Measurements from ENCODE around the gene PTPRK.
"Not testable (repeated sequence)": the region's sequence is repeated elsewhere in the genome, so short reads cannot be mapped to it uniquely, and the experiment has no call there.

Gene PTPRK

GRCh38 chr6:128487746-128488145, 32.7 kb downstream of the PTPRK start:
- FAIRE-seq = no peak

GRCh38 chr6:128487055-128487454, 33.3 kb downstream of the PTPRK start:
- no peak for FAIRE-seq

GRCh38 chr6:128486580-128486979, 33.8 kb downstream of the PTPRK start:
- not testable (repeated sequence) for FAIRE-seq

GRCh38 chr6:128483472-128484135, 36.8 kb downstream of the PTPRK start:
- no peak for FAIRE-seq

GRCh38 chr6:128482642-128483041, 37.8 kb downstream of the PTPRK start:
- FAIRE-seq = no peak

GRCh38 chr6:128479991-128480390, 40.4 kb downstream of the PTPRK start:
- FAIRE-seq = no peak

- FAIRE-seq = no peak
Observed at GRCh38 chr6:128479048-128479666, 41.2 kb downstream of the PTPRK start.

- no peak for FAIRE-seq
Observed at GRCh38 chr6:128478230-128479047, 42.0 kb downstream of the PTPRK start.

GRCh38 chr6:128474933-128475332, 45.5 kb downstream of the PTPRK start:
- no peak for FAIRE-seq

- no peak for FAIRE-seq
Observed at GRCh38 chr6:128474481-128474880, 45.9 kb downstream of the PTPRK start.

GRCh38 chr6:128471907-128472306, 48.5 kb downstream of the PTPRK start:
- no peak for FAIRE-seq

- peak; percentile 19 for FAIRE-seq
Observed at GRCh38 chr6:128465368-128466343, 54.7 kb downstream of the PTPRK start.

- no peak for FAIRE-seq
Observed at GRCh38 chr6:128464790-128465189, 55.6 kb downstream of the PTPRK start.

- FAIRE-seq = no peak
Observed at GRCh38 chr6:128463942-128464341, 56.5 kb downstream of the PTPRK start.

GRCh38 chr6:128461501-128461900, 58.9 kb downstream of the PTPRK start:
- no peak for FAIRE-seq

GRCh38 chr6:128456510-128457230, 63.7 kb downstream of the PTPRK start:
- no peak for FAIRE-seq

- FAIRE-seq = no peak
Observed at GRCh38 chr6:128455959-128456358, 64.4 kb downstream of the PTPRK start.

GRCh38 chr6:128452713-128453112, 67.7 kb downstream of the PTPRK start:
- FAIRE-seq = no peak

GRCh38 chr6:128446497-128446896, 73.9 kb downstream of the PTPRK start:
- FAIRE-seq = no peak

- no peak for FAIRE-seq
Observed at GRCh38 chr6:128443553-128443952, 76.8 kb downstream of the PTPRK start.

- FAIRE-seq = no peak
Observed at GRCh38 chr6:128439627-128440026, 80.8 kb downstream of the PTPRK start.

- FAIRE-seq = no peak
Observed at GRCh38 chr6:128438393-128438792, 82.0 kb downstream of the PTPRK start.

Data from G401.6 (cell line).